ENCODE measurements around the gene CYSRT1.
"Not testable (repeated sequence)": the region's sequence is repeated elsewhere in the genome, so short reads cannot be mapped to it uniquely, and the experiment has no call there.

CYSRT1 gene

GRCh38 chr9:137236936-137237421 is 12.0 kb downstream of the CYSRT1 start:
- peak in 3 of 51 donors; percentile 18 to 30 (median 18) for DNase-seq

GRCh38 chr9:137237759-137238726 is 13.1 kb downstream of the CYSRT1 start:
- DNase-seq, result peak in 40 of 51 donors; percentile 19 to 86 (median 57)

- peak in 1 of 51 donors; percentile 33 for DNase-seq
Measured at GRCh38 chr9:137239541-137240200, 14.7 kb downstream of the CYSRT1 start.

- DNase-seq, result peak in 47 of 51 donors; percentile 36 to 94 (median 77)
Measured at GRCh38 chr9:137240318-137240840, 15.4 kb downstream of the CYSRT1 start.

- peak; percentile 86 to 100 (median 99) for DNase-seq
Measured at GRCh38 chr9:137240841-137241489, 16.0 kb downstream of the CYSRT1 start, which contains the start of gene TUBB4B. TSS of gene TUBB4B (plus strand) at chr9:137241287. CDS start at chr9:137241361, 74 bp downstream.

GRCh38 chr9:137241490-137242268 is 16.7 kb downstream of the CYSRT1 start:
- peak in 13 of 51 donors; percentile 27 to 65 (median 48) for DNase-seq

- DNase-seq, result no peak
Measured at GRCh38 chr9:137242269-137243203, 17.6 kb downstream of the CYSRT1 start.

- DNase-seq, result not testable (repeated sequence)
Measured at GRCh38 chr9:137243266-137243625, 18.3 kb downstream of the CYSRT1 start.

- no peak for DNase-seq
Measured at GRCh38 chr9:137243626-137244485, 18.9 kb downstream of the CYSRT1 start.

GRCh38 chr9:137244486-137245449 is 19.8 kb downstream of the CYSRT1 start:
- DNase-seq, result no peak

- DNase-seq, result no peak
Measured at GRCh38 chr9:137245450-137246421, 20.8 kb downstream of the CYSRT1 start.

- no peak for DNase-seq
Measured at GRCh38 chr9:137247135-137247915, 22.4 kb downstream of the CYSRT1 start.

- no peak for DNase-seq
Measured at GRCh38 chr9:137247916-137248175, 22.9 kb downstream of the CYSRT1 start.

GRCh38 chr9:137250329-137251193 is 25.6 kb downstream of the CYSRT1 start:
- no peak for DNase-seq

GRCh38 chr9:137251194-137251461 is 26.2 kb downstream of the CYSRT1 start, which contains the start of gene STPG3:
TSS of gene STPG3 (plus strand) at chr9:137251286. CDS start at chr9:137251287, 1 bp downstream.
- no peak for DNase-seq
